ENCODE measurements around the gene MPRIP.

Gene MPRIP

DNA sequence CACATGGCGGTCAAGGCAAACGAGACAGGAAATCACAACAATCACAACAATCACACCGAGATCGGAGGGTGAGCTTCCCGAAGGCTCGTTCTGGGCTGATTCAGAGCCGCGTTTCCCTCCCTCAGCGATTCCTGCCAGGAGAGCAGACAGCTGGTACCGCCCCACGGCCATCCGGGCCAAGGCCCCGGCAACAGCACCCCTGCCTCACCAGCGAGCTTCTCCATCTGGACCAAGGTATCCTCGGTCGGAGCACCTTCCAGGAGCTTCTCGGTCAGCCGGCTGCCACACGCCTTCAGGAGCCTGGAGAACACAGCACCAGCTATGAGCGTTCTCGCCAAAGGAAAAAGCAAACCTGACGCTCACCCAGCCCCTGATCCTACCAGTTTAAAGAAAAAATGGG, 179.1 kb downstream of the MPRIP start:
- no peak for DNase-seq

GRCh38 chr17:17223736-17224135, 181.5 kb downstream of the MPRIP start:
- no peak for DNase-seq

GRCh38 chr17:17224137-17224536, 181.9 kb downstream of the MPRIP start:
- no peak for DNase-seq

DNA sequence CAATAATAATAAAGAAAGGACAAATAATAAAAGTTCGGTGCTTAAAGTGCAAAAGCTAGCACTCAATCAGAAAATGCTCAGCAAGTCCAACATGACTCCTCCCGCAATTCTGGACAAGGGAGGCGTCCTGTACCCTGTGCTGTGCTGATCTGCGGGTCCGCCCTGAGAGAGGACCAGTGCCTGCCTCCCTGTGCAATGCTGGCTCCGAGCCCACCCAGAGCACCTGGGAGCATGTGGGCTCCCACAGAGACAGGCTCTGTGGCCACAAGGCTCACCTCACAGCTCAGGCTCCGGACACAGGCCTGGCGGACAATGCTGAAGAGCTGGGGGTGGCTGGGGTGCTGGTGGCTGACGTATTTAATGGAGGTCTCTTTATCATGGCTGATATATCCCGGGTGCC, 183.6 kb downstream of the MPRIP start:
- no peak for DNase-seq

GRCh38 chr17:17226451-17227265, 184.4 kb downstream of the MPRIP start:
- no peak for DNase-seq

DNA sequence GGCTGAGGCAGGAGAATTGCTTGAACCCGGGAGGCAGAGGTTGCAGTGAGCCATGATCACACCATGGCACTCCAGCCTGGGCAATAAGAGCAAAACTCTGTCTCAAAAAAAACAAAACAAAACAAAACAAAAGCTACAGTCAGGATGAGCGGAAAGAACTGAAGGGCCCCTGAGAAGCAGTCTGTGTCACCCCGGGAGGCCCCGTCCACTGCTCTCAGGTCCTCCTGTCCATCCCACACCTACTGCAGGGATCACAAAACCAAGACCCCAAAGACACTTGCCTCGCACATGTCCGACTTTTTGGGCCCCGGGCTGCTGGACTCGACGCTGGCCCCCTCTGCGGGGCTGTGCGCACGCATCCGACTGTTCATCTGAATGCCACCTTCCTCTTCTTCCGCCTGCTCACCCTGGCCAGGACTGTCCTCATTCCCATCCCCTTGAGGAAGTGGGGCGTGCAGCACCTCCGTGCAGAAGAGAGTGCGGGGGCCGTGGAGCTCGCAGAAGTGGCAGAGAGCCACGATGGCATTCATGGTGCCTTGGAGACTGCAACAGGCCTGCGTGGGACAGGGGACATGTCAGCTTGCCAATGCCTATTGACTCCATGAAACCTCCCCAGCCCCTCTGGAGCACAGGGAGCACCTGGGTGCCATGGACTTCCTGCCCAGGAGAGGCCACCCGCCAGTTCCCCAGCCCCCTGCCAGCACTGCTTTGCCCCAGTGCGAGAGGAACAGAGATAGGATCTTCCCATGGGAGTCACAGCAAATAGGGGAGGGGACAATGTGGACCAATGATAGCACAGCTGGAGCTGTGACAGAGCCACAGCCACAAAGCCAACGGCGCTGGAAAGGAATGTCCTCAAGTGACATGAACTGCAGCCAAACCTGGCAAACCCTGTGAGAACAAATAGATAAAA, 185.6 kb downstream of the MPRIP start:
- DNase-seq, result no peak

GRCh38 chr17:17228521-17229279, 186.4 kb downstream of the MPRIP start:
- no peak for DNase-seq

- no peak for DNase-seq
These were observed 187.4 kb downstream of the MPRIP start for GRCh38 chr17:17229416-17230384.

GRCh38 chr17:17231621-17232302, 189.5 kb downstream of the MPRIP start:
- DNase-seq, result no peak

DNA sequence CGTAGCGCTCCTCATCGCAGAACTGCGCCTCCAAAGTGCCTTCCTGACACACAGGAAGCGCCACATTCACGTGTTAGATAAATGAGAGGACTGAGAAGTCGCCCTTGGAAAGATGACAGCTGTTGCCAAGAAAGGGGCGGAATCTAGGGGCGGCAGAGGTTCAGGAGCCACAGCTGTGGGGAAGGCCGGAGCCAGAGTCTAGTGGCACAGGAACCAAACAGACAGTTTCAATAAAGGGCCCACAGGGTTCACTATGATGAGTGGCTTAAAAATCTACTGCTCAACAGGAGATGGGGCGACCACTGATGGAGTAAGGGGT, 190.0 kb downstream of the MPRIP start:
- DNase-seq, result no peak

DNA sequence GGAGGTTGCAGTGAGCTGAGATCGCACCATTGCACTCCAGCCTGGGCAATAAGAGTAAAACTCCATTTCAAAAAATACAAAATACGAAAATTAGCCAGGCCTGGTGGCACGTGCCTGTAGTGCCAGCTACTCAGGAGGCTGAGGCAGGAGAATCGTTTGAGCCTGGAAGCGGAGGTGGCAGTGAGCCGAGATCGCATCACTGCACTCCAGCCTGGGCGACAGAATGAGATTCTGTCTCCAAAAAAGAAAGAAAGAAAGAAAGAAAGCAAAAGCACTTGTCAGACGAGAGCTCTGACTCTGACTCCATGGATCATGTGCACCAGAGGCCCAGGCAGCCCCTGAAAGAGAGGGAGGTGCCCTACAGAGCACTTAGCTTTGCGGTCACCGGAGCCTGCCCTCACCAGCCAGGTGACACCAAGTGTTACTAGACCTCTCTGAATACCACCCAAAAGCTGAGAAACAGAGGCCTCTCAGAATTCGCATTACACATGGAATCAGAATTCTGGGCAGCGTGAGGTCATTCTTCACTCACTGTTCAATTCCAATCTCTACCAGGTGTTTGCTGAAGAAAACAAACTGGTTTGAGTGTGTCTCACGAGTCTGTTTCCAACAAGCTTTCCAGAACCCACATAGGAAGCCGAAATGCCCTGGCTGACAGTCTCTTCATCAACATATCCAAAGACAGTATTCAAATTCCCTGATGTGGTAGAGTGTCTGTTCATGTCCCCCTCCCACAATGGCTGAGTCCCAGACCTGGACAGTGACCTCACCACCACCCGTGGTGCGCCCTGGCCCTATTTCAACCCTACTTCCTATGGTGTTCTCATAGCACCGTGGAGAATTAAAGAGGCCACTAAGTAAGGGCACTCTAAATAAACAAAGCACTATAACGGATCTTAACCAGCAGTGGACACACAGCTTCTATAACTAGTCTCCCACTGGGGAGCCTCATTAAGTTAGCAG, 193.2 kb downstream of the MPRIP start:
- no peak for DNase-seq

DNA sequence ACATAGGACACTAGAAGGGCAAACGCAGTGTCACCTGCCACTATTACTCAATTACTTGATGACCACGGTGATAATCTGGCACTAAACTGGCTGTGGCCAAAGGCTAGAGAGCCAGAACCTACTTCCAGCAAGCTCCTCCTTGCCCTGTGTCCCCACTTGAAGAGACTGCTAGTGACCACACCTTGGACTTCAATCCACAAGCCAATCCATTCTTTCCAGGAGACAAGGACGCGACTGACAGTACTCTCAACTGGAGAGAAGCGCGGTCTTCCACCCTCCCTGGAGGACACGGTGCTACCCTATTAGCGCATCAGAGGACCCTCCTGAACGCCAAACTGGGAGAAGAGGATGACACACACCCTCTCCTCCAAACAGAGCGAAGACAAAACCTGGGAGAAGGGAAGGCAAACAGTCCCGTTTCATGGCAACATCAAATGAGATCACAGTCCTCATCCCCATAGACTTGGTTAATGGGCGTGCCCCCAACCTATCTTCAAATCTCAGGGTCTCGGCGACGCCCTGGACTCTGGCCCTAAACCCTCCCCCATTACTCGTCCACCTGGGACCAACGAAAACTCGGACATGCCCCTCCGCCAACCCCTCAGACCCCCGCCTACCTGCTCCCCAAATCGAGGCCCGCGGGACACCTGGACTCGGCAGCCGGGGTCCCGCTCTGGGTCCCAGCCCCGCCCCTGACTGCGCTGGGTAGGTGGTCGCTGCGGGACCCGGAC, 194.2 kb downstream of the MPRIP start:
- no peak for DNase-seq

DNA sequence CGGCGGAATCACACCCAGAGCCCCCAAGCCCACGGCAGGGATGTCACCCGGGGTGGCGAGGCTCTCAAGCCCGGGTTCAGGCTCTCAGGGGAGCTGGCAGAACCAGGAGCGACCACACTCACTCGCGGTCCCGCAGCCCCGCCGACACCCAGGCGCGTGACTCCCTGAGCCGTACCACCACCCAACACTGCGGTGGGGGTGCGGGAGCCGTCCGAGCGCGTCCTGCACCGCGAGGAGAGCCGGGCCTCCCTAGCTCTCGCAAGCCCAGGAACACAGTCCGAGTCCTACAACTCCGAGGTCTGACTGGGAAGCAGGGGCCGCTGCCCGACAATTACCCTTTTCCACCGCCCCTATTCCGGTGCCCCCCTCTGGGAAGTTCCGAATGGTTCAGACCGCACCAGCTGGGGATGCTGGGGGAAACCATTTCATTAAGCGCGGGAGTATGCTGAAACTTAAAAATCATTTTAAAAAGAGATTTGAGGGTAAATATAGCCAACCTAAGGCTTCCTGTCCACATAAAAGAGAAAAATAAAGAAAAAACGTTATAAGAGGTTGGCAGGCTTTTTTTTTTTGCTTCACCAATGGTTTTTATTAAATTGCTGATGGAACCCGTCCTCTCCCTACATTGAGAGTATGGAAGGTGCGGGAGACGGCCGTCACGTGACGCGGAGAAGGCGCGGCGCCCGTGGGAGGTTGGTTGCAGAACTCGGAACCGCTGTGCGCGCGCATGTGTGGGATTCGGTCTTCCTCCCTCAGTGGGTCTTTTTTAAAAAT, 195.0 kb downstream of the MPRIP start, which contains the start of gene FLCN:
Gene FLCN, minus strand, starts transcription at position 143 of the 774 bp plus-strand sequence. CDS start 9,031 bp downstream, outside the sequence.
- DNase-seq, result peak; percentile 44

- no peak for DNase-seq
These were observed 197.6 kb downstream of the MPRIP start for GRCh38 chr17:17239832-17240231.

DNA sequence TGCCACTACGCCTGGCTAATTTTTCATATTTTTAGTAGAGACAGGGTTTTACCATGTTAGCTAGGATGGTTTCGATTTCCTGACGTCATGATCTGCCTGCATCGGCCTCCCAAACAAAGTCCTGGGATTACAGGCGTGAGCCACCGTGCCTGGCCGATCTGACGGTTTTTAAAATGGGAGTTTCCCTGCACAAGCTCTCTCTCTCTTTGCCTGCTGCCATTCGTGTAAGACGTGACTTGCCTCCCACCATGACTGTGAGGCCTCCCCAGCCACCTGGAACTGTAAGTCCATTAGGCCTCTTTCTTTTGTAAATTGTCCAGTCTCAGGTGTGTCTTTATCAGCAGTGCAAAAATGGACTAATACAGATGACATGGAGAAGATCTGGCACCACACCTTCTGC, 199.4 kb downstream of the MPRIP start:
- no peak for DNase-seq

GRCh38 chr17:17242246-17242645, 200.0 kb downstream of the MPRIP start:
- DNase-seq, result no peak

All from NCI-H524 treated with DMSO at 0.1 percent for 48 hours (cell line).